Activated CD4-positive, CD25-positive, alpha-beta regulatory T cell treated with anti-CD3 and anti-CD28 coated beads, Interleukin-2, amount 50 U/mL, for 24 hours (primary cell): ENCODE results near the gene DNAJC4.

Experiments used
- ATAC-seq, 2 donors: fragments of 150-1000 bp; cut with Tn5 transposase; one replicate each; pipeline ENCODE4 v1.10.0; 2021; ENCODE audit warnings: mild to moderate bottlenecking in 1 of 2, moderate library complexity in 1 of 2

Gene DNAJC4

GRCh38 chr11:64230171-64230984 lies at the start of gene DNAJC4:
TSS of gene DNAJC4 (plus strand) at chr11:64230548. CDS start at chr11:64230855, 307 bp downstream.
- peak; percentile 48 to 52 for ATAC-seq

GRCh38 chr11:64180891-64181290 lies 49.5 kb upstream of the DNAJC4 start:
- ATAC-seq = no peak

GRCh38 chr11:64181506-64182411 lies 48.6 kb upstream of the DNAJC4 start:
- ATAC-seq = no peak

GRCh38 chr11:64183890-64184289 lies 46.5 kb upstream of the DNAJC4 start:
- no peak for ATAC-seq

- ATAC-seq = no peak
Observed at GRCh38 chr11:64185175-64185692, 45.1 kb upstream of the DNAJC4 start.

GRCh38 chr11:64185693-64186491 lies 44.5 kb upstream of the DNAJC4 start, which contains the start of gene STIP1:
TSS of gene STIP1 (plus strand) at chr11:64186171. CDS start at chr11:64186262, 91 bp downstream.
- peak; percentile 88 to 90 for ATAC-seq

GRCh38 chr11:64186492-64187165 lies 43.7 kb upstream of the DNAJC4 start:
- no peak for ATAC-seq

- ATAC-seq = no peak
Observed at GRCh38 chr11:64192434-64192833, 37.9 kb upstream of the DNAJC4 start.

- no peak for ATAC-seq
Observed at GRCh38 chr11:64196626-64197025, 33.7 kb upstream of the DNAJC4 start.

- ATAC-seq = no peak
Observed at GRCh38 chr11:64198511-64198910, 31.8 kb upstream of the DNAJC4 start.

- no peak for ATAC-seq
Observed at GRCh38 chr11:64201543-64201942, 28.8 kb upstream of the DNAJC4 start.

GRCh38 chr11:64202992-64203391 lies 27.4 kb upstream of the DNAJC4 start:
- ATAC-seq = no peak

GRCh38 chr11:64203421-64204079 lies 26.8 kb upstream of the DNAJC4 start:
- ATAC-seq = no peak

- ATAC-seq = no peak
Observed at GRCh38 chr11:64204080-64204440, 26.3 kb upstream of the DNAJC4 start.

GRCh38 chr11:64204464-64204989 lies 25.8 kb upstream of the DNAJC4 start:
- peak in 1 of 2 donors; percentile 15 for ATAC-seq

GRCh38 chr11:64206457-64207255 lies 23.7 kb upstream of the DNAJC4 start, which contains the start of gene FERMT3:
TSS of gene FERMT3 (plus strand) at chr11:64206721. CDS start at chr11:64207365, 644 bp downstream.
- peak; percentile 42 to 44 for ATAC-seq

GRCh38 chr11:64207256-64208085 lies 22.9 kb upstream of the DNAJC4 start:
- peak; percentile 85 for ATAC-seq

GRCh38 chr11:64208086-64208795 lies 22.1 kb upstream of the DNAJC4 start:
- no peak for ATAC-seq
